ENCODE results near the gene NOSTRIN. TPM values are rescaled to one million over a fixed set of nuclear protein-coding genes. Genes with fewer than 3 reads are reported as not detected.

Gene NOSTRIN
- total RNA-seq, 1 experiment from 2014 or later, result not detected

- Histone ChIP-seq H3K9me3 (ENCODE audit: control insufficient read depth, low read depth, low read length) (no peaks in the 10 kb centered on the region), H3K14ac (ENCODE audit: insufficient read depth, low read length) (no peak overlapping the region), H2AFZ (ENCODE audit: low read length) (no peak overlapping the region), H4K5ac (ENCODE audit: insufficient read length, low read depth, low read length) (no peak overlapping the region), H3K18ac (ENCODE audit: insufficient read length, low read depth, low read length) (no peak overlapping the region), H3K23me2 (ENCODE audit: insufficient read length, low read depth, low read length, poor library complexity, severe bottlenecking) (no peaks in the 10 kb centered on the region), H3T11ph (ENCODE audit: low read length) (no peak overlapping the region), H2BK20ac (ENCODE audit: low read depth, low read length, poor library complexity, severe bottlenecking) (no peak overlapping the region), H3K27ac (ENCODE audit: insufficient read length, low read depth, low read length) (no peak overlapping the region), H2BK15ac (ENCODE audit: low read depth, low read length) (no peak overlapping the region), H2BK12ac (ENCODE audit: insufficient read length, low read depth, low read length) (no peak overlapping the region), H3K79me2 (ENCODE audit: insufficient read depth, low read length) (no peaks in the 10 kb centered on the region), H3K4me2 (ENCODE audit: insufficient read depth, insufficient read length, low read length) (no peak overlapping the region), H3K27me3 (ENCODE audit: insufficient read depth, low read length) (no peaks in the 10 kb centered on the region), H2BK5ac (ENCODE audit: insufficient read length, low read length) (no peak overlapping the region), H2BK120ac (ENCODE audit: low read depth, low read length, poor library complexity, severe bottlenecking) (no peak overlapping the region), H3K23ac (ENCODE audit: insufficient read length, low read depth, low read length) (no peak overlapping the region), H4K91ac (ENCODE audit: insufficient read length, low read depth, low read length) (no peak overlapping the region), H2AK5ac (ENCODE audit: insufficient read length, low read length) (no peak overlapping the region), H3K9ac (ENCODE audit: extremely low read depth, insufficient read length, low read length) (no peak overlapping the region), H3K4ac (ENCODE audit: low read depth, low read length) (no peak overlapping the region), H3K4me1 (ENCODE audit: insufficient read depth, low read length) (no peaks in the 10 kb centered on the region), H4K20me1 (ENCODE audit: control insufficient read depth, insufficient read depth, insufficient read length) (no peaks in the 10 kb centered on the region), H4K8ac (replicated peaks; ENCODE audit: insufficient read length, low read depth, low read length) (no peak overlapping the region), H3K79me1 (ENCODE audit: insufficient read depth, low read depth, low read length, poor library complexity, severe bottlenecking) (no peaks in the 10 kb centered on the region), H3K56ac (ENCODE audit: insufficient read length, low read depth, low read length) (no peak overlapping the region)
- no peaks in the 10 kb centered on the region; a peak in 1 of 7 replicates for H3K36me3 Mint-ChIP-seq (ENCODE audit: insufficient read depth in 1 of 3, low read depth in 3 of 3)
- 0 out of 2 replicates have a peak, but pooled peaks cover 2% of the 10 kb centered on the region for H3K27me3 Mint-ChIP-seq (ENCODE audit: low read depth)
- no peaks in the 10 kb centered on the region; a peak in 1 of 5 replicates for H3K9me3 Mint-ChIP-seq
- H3K4me3 Mint-ChIP-seq, result no peak overlapping the region
- 0 out of 4 replicates have a peak, but pooled peaks cover 0 to 2% of the 10 kb centered on the region in 2 experiments for H3K4me1 Mint-ChIP-seq
- no peak for DNase-seq
- no peak for TF ChIP-seq CTCF (conservative IDR thresholded peaks at IDR 0.05)
- H3K27ac Mint-ChIP-seq, result no peak overlapping the region
- WGBS (ENCODE audit: extremely low coverage, insufficient read length, low lambda C conversion rate), result no CpG with 5 or more reads among the region's 7 CpGs
These were observed 12.7 kb upstream of the NOSTRIN start for GRCh38 chr2:168789776-168790175.

All from H9 (cell line).